ENCODE results near the gene TMEM255B.
"Not testable (repeated sequence)": the region's sequence is repeated elsewhere in the genome, so short reads cannot be mapped to it uniquely, and the experiment has no call there.

The TMEM255B gene

GRCh38 chr13:113817860-113818691 lies 59.0 kb downstream of the TMEM255B start:
- DNase-seq (ENCODE audit: low read depth in 2 of 2): no peak

- DNase-seq (ENCODE audit: low read depth in 2 of 2): no peak
Observed at GRCh38 chr13:113818700-113819295, 59.8 kb downstream of the TMEM255B start.

- DNase-seq (ENCODE audit: low read depth in 2 of 2): no peak
Observed at GRCh38 chr13:113819341-113819730, 60.3 kb downstream of the TMEM255B start.

GRCh38 chr13:113819731-113820715 lies 61.0 kb downstream of the TMEM255B start:
- no peak for DNase-seq (ENCODE audit: low read depth in 2 of 2)

GRCh38 chr13:113820813-113821651 lies 62.0 kb downstream of the TMEM255B start:
- peak; percentile 89 to 90 for DNase-seq (ENCODE audit: low read depth in 2 of 2)

- DNase-seq (ENCODE audit: low read depth in 2 of 2): no peak
Observed at GRCh38 chr13:113821847-113822246, 62.8 kb downstream of the TMEM255B start.

GRCh38 chr13:113822266-113822665 lies 63.2 kb downstream of the TMEM255B start:
- DNase-seq (ENCODE audit: low read depth in 2 of 2): no peak

GRCh38 chr13:113822956-113823744 lies 64.1 kb downstream of the TMEM255B start:
- no peak for DNase-seq (ENCODE audit: low read depth in 2 of 2)

GRCh38 chr13:113823771-113824170 lies 64.7 kb downstream of the TMEM255B start:
- DNase-seq (ENCODE audit: low read depth in 2 of 2): no peak

GRCh38 chr13:113825841-113826240 lies 66.8 kb downstream of the TMEM255B start:
- DNase-seq (ENCODE audit: low read depth in 2 of 2): no peak

GRCh38 chr13:113826446-113826845 lies 67.4 kb downstream of the TMEM255B start:
- not testable (repeated sequence) for DNase-seq (ENCODE audit: low read depth in 2 of 2)

GRCh38 chr13:113827021-113827420 lies 68.0 kb downstream of the TMEM255B start:
- DNase-seq (ENCODE audit: low read depth in 2 of 2): no peak

- no peak for DNase-seq (ENCODE audit: low read depth in 2 of 2)
Observed at GRCh38 chr13:113828282-113828825, 69.3 kb downstream of the TMEM255B start.

- DNase-seq (ENCODE audit: low read depth in 2 of 2): not testable (repeated sequence)
Observed at GRCh38 chr13:113830426-113830950, 71.5 kb downstream of the TMEM255B start.

GRCh38 chr13:113831061-113831460 lies 72.0 kb downstream of the TMEM255B start:
- DNase-seq (ENCODE audit: low read depth in 2 of 2): no peak

- DNase-seq (ENCODE audit: low read depth in 2 of 2): no peak
Observed at GRCh38 chr13:113832205-113832604, 73.2 kb downstream of the TMEM255B start.

GRCh38 chr13:113832631-113833030 lies 73.6 kb downstream of the TMEM255B start:
- no peak for DNase-seq (ENCODE audit: low read depth in 2 of 2)

GRCh38 chr13:113833111-113833830 lies 74.2 kb downstream of the TMEM255B start:
- no peak for DNase-seq (ENCODE audit: low read depth in 2 of 2)

GRCh38 chr13:113834006-113834405 lies 75.0 kb downstream of the TMEM255B start:
- DNase-seq (ENCODE audit: low read depth in 2 of 2): not testable (repeated sequence)

All from fibroblast of skin of left biceps (primary cell).